WTC11 (cell line): ENCODE measurements around the gene PATE2. TPM values are rescaled to one million over a fixed set of nuclear protein-coding genes. Genes with fewer than 3 reads are reported as not detected.

Experiments
- ATAC-seq: fragments of 200-7000 bp; cut with Tn5 transposase; 2 replicates; pipeline ENCODE4 v1.10.0; 2021; ENCODE audit warnings: mild to moderate bottlenecking, moderate library complexity
- CTCF ChIA-PET: fragments of 300-600 bp; sonication (Branson Sonifier 250); formaldehyde crosslinking; loops from one replicate; lab custom pipeline; 2021; ENCODE audit warnings: antibody characterized with exemption; lab: Charles Lee
- POLR2A ChIA-PET: fragments of 350-600 bp; sonication (Branson Sonifier 250); formaldehyde crosslinking; loops from one replicate; lab custom pipeline; 2021; ENCODE audit warnings: antibody characterized with exemption; lab: Charles Lee
- DNase-seq: peaks from one replicate; pipeline ENCODE4 v3.0.0; 2021; ENCODE audit warnings: low spot score
- H3K27ac Mint-ChIP-seq: 2 replicates; pipeline ENCODE4 v1.8.0; 2021; ENCODE audit warnings: mixed read lengths
- H3K27me3 Mint-ChIP-seq: 2 replicates; pipeline ENCODE4 v1.8.0; 2021; ENCODE audit warnings: low read depth, mild to moderate bottlenecking, moderate library complexity, mixed read lengths
- H3K36me3 Mint-ChIP-seq: 2 replicates; pipeline ENCODE4 v1.8.0; 2021; ENCODE audit warnings: mixed read lengths
- H3K4me1 Mint-ChIP-seq: 2 replicates; pipeline ENCODE4 v1.8.0; 2022; ENCODE audit warnings: mixed read lengths
- H3K4me3 Mint-ChIP-seq: 2 replicates; pipeline ENCODE4 v1.8.0; 2021; ENCODE audit warnings: mild to moderate bottlenecking, moderate library complexity, mixed read lengths
- H3K9me3 Mint-ChIP-seq: 2 replicates; pipeline ENCODE4 v1.8.0; 2021; ENCODE audit warnings: mixed read lengths
- CDX4 ChIP-seq: fragments of 250-450 bp; sonication (Bioruptor Pico); IDR thresholded peaks from 2 replicates; pipeline ENCODE4 v1.9.0; 2021; ENCODE audit warnings: moderate library complexity, mild to moderate bottlenecking, inconsistent platforms, borderline replicate concordance
- CTCF ChIP-seq: fragments of 200-600 bp; IDR thresholded peaks from 2 replicates; pipeline ENCODE4 v1.8.0; 2022; ENCODE audit warnings: antibody characterized with exemption
- ETV6 ChIP-seq: sonication (generic); formaldehyde crosslinking; IDR thresholded peaks from 2 replicates; pipeline ENCODE4 v1.8.1; 2022; ENCODE audit warnings: mild to moderate bottlenecking, missing genetic modification reagents
- FOXP4 ChIP-seq: sonication (generic); formaldehyde crosslinking; IDR thresholded peaks from 2 replicates; pipeline ENCODE4 v1.8.0; 2022; ENCODE audit warnings: mild to moderate bottlenecking, missing genetic modification reagents
- GABPB1 ChIP-seq: sonication (generic); formaldehyde crosslinking; IDR thresholded peaks from 2 replicates; pipeline ENCODE4 v1.8.1; 2023; ENCODE audit warnings: mild to moderate bottlenecking, missing genetic modification reagents
- IRF2 ChIP-seq: sonication (generic); formaldehyde crosslinking; IDR thresholded peaks from 2 replicates; pipeline ENCODE4 v1.8.0; 2022; ENCODE audit warnings: low read depth, missing genetic modification reagents, borderline replicate concordance
- KAT7 ChIP-seq: sonication (generic); formaldehyde crosslinking; IDR thresholded peaks from 2 replicates; pipeline ENCODE4 v1.8.1; 2023; ENCODE audit warnings: missing genetic modification reagents, mild to moderate bottlenecking, borderline replicate concordance
- NR1H2 ChIP-seq: sonication (generic); formaldehyde crosslinking; IDR thresholded peaks from 2 replicates; pipeline ENCODE4 v1.9.0; 2021; ENCODE audit warnings: mild to moderate bottlenecking, moderate library complexity, missing genetic modification reagents
- PRDM15 ChIP-seq: sonication (generic); formaldehyde crosslinking; IDR thresholded peaks from 2 replicates; pipeline ENCODE4 v1.8.0; 2022; ENCODE audit warnings: missing genetic modification reagents
- TP53 ChIP-seq: sonication (generic); formaldehyde crosslinking; IDR thresholded peaks from 2 replicates; pipeline ENCODE4 v1.8.1; 2023; ENCODE audit warnings: mild to moderate bottlenecking, missing genetic modification reagents
- ZNF425 ChIP-seq: fragments of 250-450 bp; sonication (Bioruptor Pico); conservative IDR thresholded peaks from 2 replicates; pipeline ENCODE4 v1.9.0; 2021; ENCODE audit warnings: mild to moderate bottlenecking
- ZNF512 ChIP-seq: sonication (generic); formaldehyde crosslinking; IDR thresholded peaks from 2 replicates; pipeline ENCODE4 v1.8.1; 2022; ENCODE audit warnings: missing genetic modification reagents, borderline replicate concordance
- total RNA-seq: library from RNA; stranded (reverse); gene quantifications from 3 replicates; pipeline ENCODE4 v1.2.3, GENCODE V29; 2021
- TF ChIP-seq, protein P1 (sequence below): sonication (generic); formaldehyde crosslinking; conservative IDR thresholded peaks from 2 replicates; pipeline ENCODE4 v1.8.1; 2022; ENCODE audit warnings: mild to moderate bottlenecking, missing genetic modification reagents
- TF ChIP-seq, protein P2 (sequence below): sonication (generic); formaldehyde crosslinking; IDR thresholded peaks from 2 replicates; pipeline ENCODE4 v1.8.1; 2023; ENCODE audit warnings: mild to moderate bottlenecking, missing genetic modification reagents, moderate library complexity

PATE2 gene
- total RNA-seq, 1 experiment from 2014 or later: not detected

DNA sequence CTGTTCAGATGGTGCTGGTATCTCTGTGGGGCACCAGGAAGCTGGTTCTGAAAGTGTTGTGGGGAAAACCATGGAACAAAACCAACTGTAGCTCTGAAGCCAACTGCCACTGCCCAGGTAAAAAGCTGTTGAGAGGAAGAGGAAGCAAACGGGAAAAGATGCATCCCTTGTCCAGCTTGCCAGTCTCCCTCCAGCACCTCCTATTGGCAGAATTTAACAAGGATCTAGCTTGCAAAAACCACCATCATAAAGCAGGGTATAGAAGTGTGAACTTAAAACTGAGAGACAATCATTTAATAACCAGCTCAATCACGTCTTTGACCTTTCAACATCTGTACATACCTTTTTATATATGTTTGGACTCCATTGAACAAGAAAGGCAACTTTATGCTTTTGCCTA, 28.0 kb downstream of the PATE2 start:
- H3K4me1 Mint-ChIP-seq: no peaks in the 10 kb centered on the region
- peak; percentile 74 for ATAC-seq
- CTCF ChIA-PET: interaction anchor here (0.7 to 1.8 kb wide), 16 partner anchors 9 to 298 kb away, joined by 3 to 7 read pairs (median 3); no protein-coding TSS in a partner anchor

More for the DNA sequence above, 28.0 kb downstream of the PATE2 start:
- no peaks in the 10 kb centered on the region for H3K9me3 Mint-ChIP-seq
- no peak overlapping the region for H3K27ac Mint-ChIP-seq
- peaks cover 9% of the 10 kb centered on the region for H3K27me3 Mint-ChIP-seq
- H3K36me3 Mint-ChIP-seq: no peaks in the 10 kb centered on the region
- TF ChIP-seq CDX4: no peak
- no peak for TF ChIP-seq PRDM15
- TF ChIP-seq CTCF: no peak
- TF ChIP-seq KAT7 (CRISPR knock-in tag): no peak
- no peak for TF ChIP-seq NR1H2 (CRISPR knock-in tag)
- TF ChIP-seq, protein P1, sequence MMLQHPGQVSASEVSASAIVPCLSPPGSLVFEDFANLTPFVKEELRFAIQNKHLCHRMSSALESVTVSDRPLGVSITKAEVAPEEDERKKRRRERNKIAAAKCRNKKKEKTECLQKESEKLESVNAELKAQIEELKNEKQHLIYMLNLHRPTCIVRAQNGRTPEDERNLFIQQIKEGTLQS (CRISPR knock-in tag): no peak
- TF ChIP-seq TP53 (CRISPR knock-in tag): no peak
- TF ChIP-seq FOXP4 (CRISPR knock-in tag): no peak
- no peak for TF ChIP-seq GABPB1 (CRISPR knock-in tag)
- TF ChIP-seq ETV6 (CRISPR knock-in tag): no peak
- no peak for TF ChIP-seq ZNF512 (CRISPR knock-in tag)
- no peak for TF ChIP-seq IRF2 (CRISPR knock-in tag)
- TF ChIP-seq, protein P2, sequence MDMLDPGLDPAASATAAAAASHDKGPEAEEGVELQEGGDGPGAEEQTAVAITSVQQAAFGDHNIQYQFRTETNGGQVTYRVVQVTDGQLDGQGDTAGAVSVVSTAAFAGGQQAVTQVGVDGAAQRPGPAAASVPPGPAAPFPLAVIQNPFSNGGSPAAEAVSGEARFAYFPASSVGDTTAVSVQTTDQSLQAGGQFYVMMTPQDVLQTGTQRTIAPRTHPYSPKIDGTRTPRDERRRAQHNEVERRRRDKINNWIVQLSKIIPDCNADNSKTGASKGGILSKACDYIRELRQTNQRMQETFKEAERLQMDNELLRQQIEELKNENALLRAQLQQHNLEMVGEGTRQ (CRISPR knock-in tag): no peak
- TF ChIP-seq ZNF425 (CRISPR knock-in tag): no peak
- POLR2A ChIA-PET: interaction anchor here (0.5 kb wide), 1 partner anchor 127 kb away, joined by 3 read pairs; no protein-coding TSS in a partner anchor
- no peak for DNase-seq
- no peak overlapping the region for H3K4me3 Mint-ChIP-seq
